Cardiac muscle cell (in vitro differentiated cells and primary cell): ENCODE measurements around the gene SRRM3. TPM values are rescaled to one million over a fixed set of nuclear protein-coding genes. Genes with fewer than 3 reads are reported as not detected.

Experiments
- DNase-seq, 2 donors: peaks; one replicate each; pipeline versions ENCODE4 v3.0.0 to v3.0.0-alpha.2; 2010 to 2017; ENCODE audit warnings: low read depth in 1 of 2, low spot score in 1 of 2
- H3K27ac ChIP-seq: fragments of 200-600 bp; sonication (generic); 2 replicates; pipeline ENCODE4 v1.5.1; 2016
- H3K27me3 ChIP-seq: fragments of 200-600 bp; sonication (generic); 2 replicates; pipeline ENCODE4 v1.6.0; 2016; ENCODE audit warnings: control low read depth
- H3K36me3 ChIP-seq: fragments of 200-600 bp; sonication (generic); 2 replicates; pipeline ENCODE4 v1.5.1; 2016; ENCODE audit warnings: control low read depth
- H3K4me1 ChIP-seq: fragments of 200-600 bp; sonication (generic); 2 replicates; pipeline ENCODE4 v1.8.1; 2017; ENCODE audit warnings: low read depth, mild to moderate bottlenecking, mixed run types
- H3K4me3 ChIP-seq: fragments of 200-600 bp; sonication (generic); 2 replicates; pipeline ENCODE4 v1.5.1; 2016; ENCODE audit warnings: mild to moderate bottlenecking
- H3K9me3 ChIP-seq: fragments of 200-600 bp; sonication (generic); 2 replicates; pipeline ENCODE4 v1.5.1; 2017; ENCODE audit warnings: low read depth, mild to moderate bottlenecking, control low read depth
- polyA plus RNA-seq: library from polyadenylated mRNA; unstranded; fragments of >200 nt; fragmentation: Nextera tagmentation; extraction: Ambion mirVana; gene quantifications from 2 replicates; pipeline ENCODE4 v1.2.1, GENCODE V29; 2016
- total RNA-seq: library from RNA; depleted of rRNA; stranded (reverse); fragments of >200 nt; gene quantifications from 2 replicates; pipeline ENCODE4 v1.2.3, GENCODE V29; 2016
- TF ChIP-seq, protein P1 (sequence below): IDR thresholded peaks from 2 replicates; pipeline ENCODE4 v1.5.1; 2012; ENCODE audit warnings: low read depth, mild to moderate bottlenecking, low read length

Gene SRRM3
- total and polyA plus RNA-seq, 2 experiments from 2014 or later, result 0.89 to 2.7 TPM

DNA sequence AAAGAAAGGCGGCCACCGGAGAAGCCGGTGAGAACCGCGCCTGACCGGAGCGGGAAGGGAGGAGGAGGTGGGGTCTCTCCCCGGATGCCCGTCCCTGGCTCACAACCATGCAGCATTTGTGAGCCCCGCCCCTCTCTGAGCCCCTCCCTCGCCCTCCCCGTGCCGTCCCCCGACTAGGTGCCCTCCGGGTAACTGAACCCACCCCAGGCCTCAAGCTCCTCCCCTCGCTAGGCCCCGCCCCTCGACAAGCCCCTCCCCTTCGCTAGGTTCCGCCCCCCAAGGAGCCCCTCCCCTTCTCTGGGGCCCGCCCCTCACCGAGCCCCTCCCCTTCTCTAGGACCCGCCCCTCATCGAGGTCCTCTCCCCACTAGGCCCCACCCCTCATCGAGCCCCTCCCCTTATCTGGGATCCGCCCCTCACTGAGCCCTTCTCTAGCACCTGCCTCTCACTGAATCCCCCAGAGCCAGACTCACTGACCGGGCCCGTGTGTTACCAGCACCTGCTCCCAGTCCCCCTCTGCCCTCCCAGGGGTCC, 58.5 kb downstream of the SRRM3 start:
- DNase-seq, result peak; percentile 24 to 87
- peak overlapping the region; percentile 68 for H3K4me3 ChIP-seq
- H3K27ac ChIP-seq, result no peak overlapping the region
- TF ChIP-seq, protein P1, sequence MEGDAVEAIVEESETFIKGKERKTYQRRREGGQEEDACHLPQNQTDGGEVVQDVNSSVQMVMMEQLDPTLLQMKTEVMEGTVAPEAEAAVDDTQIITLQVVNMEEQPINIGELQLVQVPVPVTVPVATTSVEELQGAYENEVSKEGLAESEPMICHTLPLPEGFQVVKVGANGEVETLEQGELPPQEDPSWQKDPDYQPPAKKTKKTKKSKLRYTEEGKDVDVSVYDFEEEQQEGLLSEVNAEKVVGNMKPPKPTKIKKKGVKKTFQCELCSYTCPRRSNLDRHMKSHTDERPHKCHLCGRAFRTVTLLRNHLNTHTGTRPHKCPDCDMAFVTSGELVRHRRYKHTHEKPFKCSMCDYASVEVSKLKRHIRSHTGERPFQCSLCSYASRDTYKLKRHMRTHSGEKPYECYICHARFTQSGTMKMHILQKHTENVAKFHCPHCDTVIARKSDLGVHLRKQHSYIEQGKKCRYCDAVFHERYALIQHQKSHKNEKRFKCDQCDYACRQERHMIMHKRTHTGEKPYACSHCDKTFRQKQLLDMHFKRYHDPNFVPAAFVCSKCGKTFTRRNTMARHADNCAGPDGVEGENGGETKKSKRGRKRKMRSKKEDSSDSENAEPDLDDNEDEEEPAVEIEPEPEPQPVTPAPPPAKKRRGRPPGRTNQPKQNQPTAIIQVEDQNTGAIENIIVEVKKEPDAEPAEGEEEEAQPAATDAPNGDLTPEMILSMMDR, result no peak
- H3K4me1 ChIP-seq, result no peaks in the 10 kb centered on the region
- H3K27me3 ChIP-seq, result no peaks in the 10 kb centered on the region
- no peaks in the 10 kb centered on the region for H3K36me3 ChIP-seq
- H3K9me3 ChIP-seq, result no peaks in the 10 kb centered on the region

DNA sequence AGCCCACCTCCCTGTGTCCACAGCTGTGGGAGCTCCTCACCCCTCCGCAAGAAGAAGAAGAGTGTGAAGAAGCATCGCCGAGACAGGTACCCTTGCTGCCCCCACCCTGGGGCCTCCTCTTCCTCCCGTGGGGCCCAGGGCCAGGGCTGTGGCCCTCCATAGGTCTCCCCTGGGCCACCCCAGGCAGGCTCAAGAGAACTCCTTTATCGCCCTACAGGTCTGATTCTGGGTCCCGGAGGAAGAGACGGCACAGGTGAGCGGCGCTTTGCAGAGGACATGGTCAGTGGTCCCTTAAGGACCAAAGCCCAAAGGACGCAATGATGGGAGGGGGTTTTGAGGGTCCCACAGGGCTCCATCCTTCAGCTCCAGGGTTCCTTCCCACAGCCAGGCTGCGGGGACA, 59.6 kb downstream of the SRRM3 start:
- TF ChIP-seq, protein P1, result no peak
- no peak overlapping the region for H3K4me3 ChIP-seq
- no peaks in the 10 kb centered on the region for H3K36me3 ChIP-seq
- H3K9me3 ChIP-seq, result no peaks in the 10 kb centered on the region
- no peak for DNase-seq
- H3K27me3 ChIP-seq, result no peaks in the 10 kb centered on the region
- no peak overlapping the region for H3K27ac ChIP-seq
- H3K4me1 ChIP-seq, result no peaks in the 10 kb centered on the region

DNA sequence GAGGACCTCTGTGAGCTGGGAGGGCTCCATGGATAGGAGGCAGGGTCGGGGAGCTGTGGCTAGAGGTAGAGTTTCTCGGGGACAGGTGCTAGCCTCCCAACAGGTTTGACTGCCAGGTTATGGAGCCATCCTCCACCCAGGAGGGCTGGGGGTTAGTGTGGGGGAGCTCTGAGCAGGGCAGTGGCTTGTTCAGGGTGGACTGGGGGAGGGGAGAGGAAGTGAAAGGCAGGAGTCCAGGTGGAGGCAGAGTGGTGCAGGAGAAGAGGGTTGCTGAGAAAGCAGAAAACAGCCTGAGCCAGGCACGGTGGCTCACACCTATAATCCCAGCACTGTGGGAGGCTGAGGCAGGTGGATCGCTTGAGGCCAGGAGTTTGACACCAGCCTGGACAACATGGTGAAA, 60.2 kb downstream of the SRRM3 start:
- H3K36me3 ChIP-seq, result no peaks in the 10 kb centered on the region
- no peak overlapping the region for H3K4me3 ChIP-seq
- DNase-seq, result no peak
- H3K27me3 ChIP-seq, result peaks cover 5% of the 10 kb centered on the region
- no peaks in the 10 kb centered on the region for H3K9me3 ChIP-seq
- no peak overlapping the region for H3K27ac ChIP-seq
- TF ChIP-seq, protein P1, result no peak
- no peaks in the 10 kb centered on the region for H3K4me1 ChIP-seq

DNA sequence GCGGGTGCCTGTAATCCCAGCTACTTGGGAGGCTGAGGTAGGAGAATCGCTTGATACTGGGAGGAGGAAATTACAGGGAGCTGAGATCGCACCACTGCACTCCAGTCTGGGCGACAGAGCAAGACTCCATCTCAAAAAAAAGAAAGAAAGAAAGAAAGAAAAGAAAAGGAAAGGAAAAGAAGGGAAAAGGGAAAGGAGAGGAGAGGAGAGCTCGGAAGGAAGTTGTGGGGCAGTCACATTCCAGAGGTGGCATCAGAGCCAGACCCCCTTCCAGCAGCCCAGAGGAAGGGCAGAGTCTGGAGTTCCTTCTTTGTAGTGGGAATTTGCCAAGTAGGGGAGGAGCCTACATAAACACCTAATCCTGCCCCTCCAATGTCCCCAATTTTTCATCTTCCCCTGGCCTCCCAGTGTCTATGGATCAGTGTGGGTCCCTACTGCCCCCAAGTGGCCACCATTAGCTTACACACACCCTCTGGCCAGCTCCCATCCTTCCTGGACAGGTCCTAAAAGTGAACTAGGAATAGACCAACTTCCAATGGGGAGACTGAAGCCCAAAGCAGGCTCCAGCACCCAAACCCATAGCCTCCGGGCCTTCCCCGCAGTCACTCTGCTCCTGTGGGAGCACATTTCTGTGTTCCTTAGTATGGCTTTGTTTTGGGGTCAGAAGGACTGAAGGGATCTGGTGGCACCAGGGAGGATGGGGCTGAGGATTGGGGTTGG, 61.1 kb downstream of the SRRM3 start:
- no peak overlapping the region for H3K27ac ChIP-seq
- no peak overlapping the region for H3K4me3 ChIP-seq
- H3K27me3 ChIP-seq, result peaks cover 14% of the 10 kb centered on the region
- DNase-seq, result peak; percentile 80
- H3K4me1 ChIP-seq, result no peaks in the 10 kb centered on the region
- no peaks in the 10 kb centered on the region for H3K9me3 ChIP-seq
- TF ChIP-seq, protein P1, result peak; percentile 91
- no peaks in the 10 kb centered on the region for H3K36me3 ChIP-seq

DNA sequence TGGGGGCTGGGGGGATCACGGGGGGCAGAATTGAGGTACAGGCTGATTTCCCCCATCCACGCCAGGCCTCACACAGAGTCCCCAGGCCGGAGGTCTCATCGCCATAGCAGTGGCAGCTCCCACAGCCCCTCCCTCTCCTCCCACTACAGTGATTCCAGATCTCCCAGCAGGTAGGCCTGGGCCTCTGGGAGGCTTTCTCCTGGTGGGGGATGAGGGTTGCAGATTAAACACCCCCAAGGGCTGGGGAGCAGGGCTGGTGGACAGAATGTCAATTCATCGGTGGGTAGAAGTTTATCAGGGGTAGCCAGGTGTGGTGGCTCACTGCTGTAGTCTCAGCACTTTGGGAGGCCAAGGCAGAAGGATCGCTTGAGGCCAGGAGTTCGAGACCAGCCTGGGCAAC, 63.6 kb downstream of the SRRM3 start:
- Histone ChIP-seq H3K36me3 (no peaks in the 10 kb centered on the region), H3K4me1 (no peaks in the 10 kb centered on the region), H3K27me3 (peaks cover 37% of the 10 kb centered on the region), H3K4me3 (no peak overlapping the region), H3K9me3 (no peaks in the 10 kb centered on the region), H3K27ac (no peak overlapping the region)
- TF ChIP-seq, protein P1, result no peak
- DNase-seq, result no peak
